Suprapubic skin (tissue), 3 donors: ENCODE results near the gene ZEB2.

Source experiments
- CTCF ChIP-seq, 2 donors: fragments of 200-600 bp in 1 of 2; fragments of 450-650 bp in 1 of 2; sonication (generic) in 1 of 2; IDR thresholded peaks; one replicate each; pipeline ENCODE4 v1.5.1; 2016 to 2019; ENCODE audit warnings: antibody characterized with exemption in 2 of 2, mild to moderate bottlenecking in 1 of 2, moderate library complexity in 1 of 2
- EP300 ChIP-seq: sonication (generic); formaldehyde crosslinking; IDR thresholded peaks from one replicate; pipeline ENCODE4 v1.6.1; 2017; ENCODE audit warnings: antibody characterized with exemption
- POLR2A ChIP-seq, 2 donors: fragments of 450-650 bp; IDR thresholded peaks; one replicate each; pipeline ENCODE4 v1.6.1; 2017; ENCODE audit warnings: antibody characterized with exemption in 2 of 2, mild to moderate bottlenecking in 2 of 2, moderate library complexity in 2 of 2

- no peak for TF ChIP-seq CTCF (IDR thresholded peaks at IDR 0.05)
- no peak for TF ChIP-seq POLR2A (IDR thresholded peaks at IDR 0.05)
- no peak for TF ChIP-seq EP300
These were observed 1.8 kb downstream of the ZEB2 start for GRCh38 chr2:144517866-144518747.
